Stimulated activated naive CD8-positive, alpha-beta T cell treated with anti-CD3 and anti-CD28 coated beads, Interleukin-15, Interleukin-2, amounts not matched to agents 100 ng/mL and 50 ng/mL, for 24 hours (primary cell): Measurements from ENCODE around the gene DGLUCY.
"Not testable (repeated sequence)": the region's sequence is repeated elsewhere in the genome, so short reads cannot be mapped to it uniquely, and the experiment has no call there.

Source experiments
- H3K27ac Mint-ChIP-seq: one replicate; pipeline ENCODE4 v1.8.0; 2021; ENCODE audit warnings: mild to moderate bottlenecking, mixed read lengths
- H3K27me3 Mint-ChIP-seq: one replicate; pipeline ENCODE4 v1.8.0; 2021; ENCODE audit warnings: mixed read lengths
- H3K36me3 Mint-ChIP-seq: one replicate; pipeline ENCODE4 v1.8.0; 2021; ENCODE audit warnings: low read depth, mixed read lengths
- H3K4me1 Mint-ChIP-seq: one replicate; pipeline ENCODE4 v1.8.0; 2021; ENCODE audit warnings: low read depth, mixed read lengths
- H3K4me3 Mint-ChIP-seq: one replicate; pipeline ENCODE4 v1.8.0; 2021; ENCODE audit warnings: mild to moderate bottlenecking, mixed read lengths
- H3K9me3 Mint-ChIP-seq: one replicate; pipeline ENCODE4 v1.8.0; 2021; ENCODE audit warnings: mixed read lengths

Gene DGLUCY

DNA sequence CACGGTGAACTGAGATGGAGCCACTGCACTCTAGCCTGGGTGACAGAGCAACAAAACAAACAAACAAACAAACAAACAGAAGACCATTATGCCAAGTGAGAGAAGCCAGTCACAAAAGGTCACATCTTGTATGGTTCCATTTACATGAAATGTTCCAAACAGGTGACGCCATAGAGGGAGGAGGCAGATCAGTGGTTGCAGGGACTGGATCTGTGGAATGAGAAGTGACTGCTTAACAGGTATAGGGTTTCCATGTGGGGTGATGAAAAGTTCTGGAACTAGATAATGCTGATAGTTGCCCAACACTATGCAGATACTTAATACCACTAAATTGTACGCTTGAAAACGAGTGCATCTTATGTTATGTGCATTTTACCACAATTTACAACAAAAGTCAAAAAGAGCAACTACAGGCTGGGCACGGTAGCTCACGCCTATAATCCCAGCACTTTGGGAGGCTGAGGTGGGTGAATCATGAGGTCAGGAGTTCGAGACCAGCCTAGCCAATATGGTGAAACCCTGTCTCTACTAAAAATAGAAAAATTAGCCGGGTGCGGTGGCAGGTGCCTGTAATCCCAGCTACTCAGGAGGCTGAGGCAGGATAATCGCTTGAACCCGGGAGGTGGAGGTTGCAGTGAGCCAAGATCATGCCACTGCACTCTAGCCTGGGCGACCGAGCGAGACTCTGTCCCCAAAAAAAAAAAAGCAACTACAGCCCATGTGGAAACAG, 20.0 kb upstream of the DGLUCY start:
- not testable (repeated sequence) for H3K4me1 Mint-ChIP-seq, H3K4me3 Mint-ChIP-seq, H3K36me3 Mint-ChIP-seq, H3K27ac Mint-ChIP-seq, H3K9me3 Mint-ChIP-seq, H3K27me3 Mint-ChIP-seq

DNA sequence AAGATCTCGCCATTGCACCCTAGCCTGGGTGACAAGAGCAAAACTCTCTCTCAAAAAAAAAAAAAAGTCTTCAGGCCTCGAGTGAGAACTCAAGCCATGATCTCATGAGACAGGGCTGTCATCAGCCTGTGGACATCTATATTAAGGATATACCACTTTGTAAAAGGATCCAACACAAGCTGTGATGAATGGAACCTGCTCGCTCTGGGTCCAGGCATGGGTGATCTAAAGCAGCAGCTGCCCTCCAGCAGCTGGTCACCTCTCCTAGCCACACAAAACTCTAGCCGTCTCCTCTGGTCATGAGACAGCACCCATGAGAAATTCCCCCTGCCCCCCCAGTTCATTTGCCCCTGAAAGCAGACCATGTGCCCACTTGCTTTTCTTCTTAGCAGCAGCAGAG, 19.1 kb upstream of the DGLUCY start:
- H3K9me3 Mint-ChIP-seq, result no peaks in the 10 kb centered on the region
- no peaks in the 10 kb centered on the region for H3K36me3 Mint-ChIP-seq
- H3K27ac Mint-ChIP-seq, result no peak overlapping the region
- H3K27me3 Mint-ChIP-seq, result no peaks in the 10 kb centered on the region
- no peak overlapping the region for H3K4me3 Mint-ChIP-seq
- H3K4me1 Mint-ChIP-seq, result no peaks in the 10 kb centered on the region

DNA sequence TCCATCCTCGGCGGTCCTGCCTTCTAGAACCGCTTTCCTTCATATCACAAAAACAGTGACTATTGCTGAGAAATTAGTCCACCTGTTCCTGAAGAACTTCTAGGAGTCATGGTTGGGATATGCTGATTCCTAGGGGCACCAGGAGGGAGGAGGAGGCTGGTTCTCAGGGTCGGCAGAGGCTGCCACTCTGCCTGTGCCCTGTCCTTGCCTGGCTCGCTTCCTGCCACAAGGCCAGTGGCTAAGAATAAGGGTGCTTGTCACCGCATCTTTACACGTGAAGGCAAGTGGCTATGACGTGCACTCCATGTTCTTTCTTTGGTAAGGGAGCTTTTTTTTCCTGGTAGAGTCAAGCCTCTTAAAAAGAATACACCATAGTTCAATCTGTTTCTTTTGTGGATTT, 18.7 kb upstream of the DGLUCY start:
- Mint-ChIP-seq H3K4me3 (no peak overlapping the region), H3K9me3 (no peaks in the 10 kb centered on the region), H3K4me1 (peaks cover 2% of the 10 kb centered on the region), H3K36me3 (no peaks in the 10 kb centered on the region), H3K27me3 (no peaks in the 10 kb centered on the region), H3K27ac (no peak overlapping the region)

DNA sequence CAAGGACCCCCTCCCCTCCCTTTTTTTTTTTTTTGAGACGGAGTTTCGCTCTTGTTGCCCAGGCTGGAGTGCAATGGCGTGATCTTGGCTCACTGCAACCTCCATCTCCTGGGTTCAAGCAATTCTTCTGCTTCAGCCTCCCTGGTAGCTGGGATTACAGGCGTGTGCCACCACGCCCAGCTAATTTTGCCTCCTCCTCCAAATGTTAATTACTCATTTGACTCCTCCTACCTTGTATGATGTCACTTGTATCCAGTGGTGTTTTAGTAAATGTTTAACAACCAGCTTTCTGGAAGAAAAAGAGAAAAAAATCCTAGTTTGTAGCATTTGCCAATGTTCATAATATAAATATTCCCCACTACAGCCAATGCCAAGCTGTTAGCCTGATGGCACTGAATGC, 16.2 kb upstream of the DGLUCY start:
- H3K4me1 Mint-ChIP-seq, H3K27me3 Mint-ChIP-seq, H3K9me3 Mint-ChIP-seq, H3K4me3 Mint-ChIP-seq, H3K27ac Mint-ChIP-seq, H3K36me3 Mint-ChIP-seq: not testable (repeated sequence)

DNA sequence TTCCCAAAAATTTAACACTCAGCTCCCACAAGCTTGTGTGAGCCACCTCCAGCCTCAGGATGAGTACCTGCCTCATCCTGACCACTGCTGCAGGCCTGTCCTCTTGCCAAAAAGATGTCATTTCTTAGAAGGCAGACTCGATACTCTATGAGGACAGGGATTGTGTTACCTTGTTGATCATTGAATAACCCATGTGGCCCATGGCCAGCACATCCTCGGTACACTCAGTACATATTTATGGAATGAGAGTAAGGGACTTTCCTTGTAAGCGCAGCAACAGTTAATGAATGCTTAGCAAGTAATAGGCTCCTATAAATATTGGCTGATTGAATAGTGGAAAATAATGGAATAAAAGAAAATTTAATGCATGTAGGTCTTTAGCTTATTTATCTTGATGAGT, 15.3 kb upstream of the DGLUCY start:
- no peak overlapping the region for H3K4me3 Mint-ChIP-seq
- H3K27ac Mint-ChIP-seq, result no peak overlapping the region

DNA sequence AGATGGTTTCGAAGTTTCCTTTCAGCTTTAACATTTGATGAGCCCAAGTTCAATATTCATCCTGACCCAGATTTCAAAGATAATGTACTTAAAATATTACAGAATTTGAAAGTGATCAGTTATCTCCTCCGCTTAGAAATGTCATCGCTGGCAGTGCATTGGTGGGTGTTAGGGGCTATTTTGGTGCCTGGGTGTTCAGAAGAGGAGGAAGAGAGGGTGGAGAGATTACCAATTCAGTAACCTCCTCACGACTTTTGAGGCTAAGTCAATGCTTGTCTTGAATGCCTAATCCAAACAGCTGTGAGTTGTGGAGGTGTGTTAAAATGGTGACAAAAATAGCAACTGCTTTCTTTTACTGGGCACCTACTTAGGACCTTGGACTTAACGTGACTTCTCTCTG, 13.8 kb upstream of the DGLUCY start:
- Mint-ChIP-seq H3K27ac (peak overlapping the region; percentile 27), H3K4me1 (peaks cover 3% of the 10 kb centered on the region), H3K36me3 (no peaks in the 10 kb centered on the region), H3K9me3 (no peaks in the 10 kb centered on the region), H3K27me3 (no peaks in the 10 kb centered on the region), H3K4me3 (no peak overlapping the region)

More for the DNA sequence above, 15.3 kb upstream of the DGLUCY start:
- Mint-ChIP-seq H3K4me1 (peaks cover 3% of the 10 kb centered on the region), H3K9me3 (no peaks in the 10 kb centered on the region), H3K36me3 (no peaks in the 10 kb centered on the region), H3K27me3 (no peaks in the 10 kb centered on the region)

DNA sequence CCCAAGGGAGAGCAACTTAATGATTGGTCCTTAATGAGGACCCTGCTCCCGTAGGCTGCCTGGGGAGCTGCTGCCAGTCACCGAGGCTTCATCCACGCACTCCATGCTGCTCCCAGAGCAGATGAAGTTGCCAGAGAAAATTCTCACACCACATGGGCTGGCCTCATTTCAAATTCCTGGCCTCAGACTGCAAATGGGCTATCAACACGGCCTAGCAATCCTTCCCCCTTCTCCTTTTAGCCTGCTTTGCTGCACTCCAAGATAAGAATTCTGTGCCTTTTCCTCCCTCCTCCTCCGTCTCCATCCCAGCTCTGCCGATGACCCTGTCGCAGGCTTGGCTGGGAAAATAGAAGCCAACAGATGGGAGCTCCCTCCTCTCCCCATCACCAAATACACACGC, 10.8 kb upstream of the DGLUCY start:
- Mint-ChIP-seq H3K4me3 (no peak overlapping the region), H3K36me3 (no peaks in the 10 kb centered on the region), H3K4me1 (peaks cover 11% of the 10 kb centered on the region), H3K27me3 (no peaks in the 10 kb centered on the region), H3K27ac (no peak overlapping the region), H3K9me3 (no peaks in the 10 kb centered on the region)

DNA sequence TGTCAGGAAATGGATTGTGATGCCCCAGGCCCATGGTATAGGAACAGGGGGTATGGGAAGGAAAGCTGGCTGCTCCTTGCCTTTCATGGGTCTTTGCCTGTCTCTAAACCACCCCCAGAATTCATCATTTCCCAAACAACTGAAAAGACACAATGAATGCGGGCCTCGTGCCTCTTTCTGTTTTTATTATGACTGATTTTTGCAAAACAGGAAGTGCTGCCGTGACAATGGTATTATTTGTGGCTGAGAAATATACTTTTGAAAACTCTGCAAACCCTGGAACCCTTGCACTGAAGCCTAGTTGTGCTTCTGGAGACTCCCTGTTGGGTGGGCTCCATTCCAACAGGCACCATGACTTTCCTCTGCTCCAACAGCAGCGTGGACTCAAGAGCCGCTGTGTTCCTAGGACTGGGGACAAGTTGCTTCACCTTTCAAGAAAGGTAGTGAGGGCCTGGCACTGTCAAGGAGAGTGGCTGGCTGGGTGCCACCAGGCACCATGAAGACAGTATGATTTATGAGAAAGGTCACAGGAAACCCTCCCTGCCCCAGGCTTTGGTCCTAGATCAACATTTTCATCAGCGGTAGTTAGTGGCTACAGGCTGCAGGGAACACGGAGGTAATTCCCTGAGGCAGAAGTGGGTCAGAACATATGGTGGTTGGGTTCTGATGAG, 4.8 kb upstream of the DGLUCY start:
- Mint-ChIP-seq H3K4me3 (peak overlapping the region; percentile 46), H3K36me3 (no peaks in the 10 kb centered on the region), H3K27ac (peak overlapping the region; percentile 90), H3K9me3 (no peaks in the 10 kb centered on the region), H3K4me1 (peaks cover 44% of the 10 kb centered on the region), H3K27me3 (no peaks in the 10 kb centered on the region)

DNA sequence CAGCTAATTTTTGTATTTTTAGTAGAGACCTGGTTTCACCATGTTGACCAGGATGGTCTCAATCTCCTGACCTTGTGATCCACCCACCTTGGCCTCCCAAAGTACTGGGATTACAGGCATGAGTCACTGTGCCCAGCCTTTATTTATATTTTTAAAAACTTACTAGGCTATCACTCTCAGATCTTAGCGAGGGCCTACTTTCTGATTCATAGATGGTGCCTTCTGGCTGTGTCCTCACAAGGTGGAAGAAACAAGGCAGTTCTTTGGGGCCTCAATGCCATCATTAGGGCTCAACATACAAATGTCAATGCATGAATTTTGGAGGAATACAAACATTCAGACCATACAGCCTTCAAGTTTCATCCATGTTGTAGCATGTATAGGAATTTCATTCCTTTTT, 2.4 kb upstream of the DGLUCY start:
- Mint-ChIP-seq H3K9me3 (no peaks in the 10 kb centered on the region), H3K4me1 (peaks cover 62% of the 10 kb centered on the region), H3K36me3 (peaks cover 8% of the 10 kb centered on the region), H3K4me3 (no peak overlapping the region), H3K27me3 (no peaks in the 10 kb centered on the region), H3K27ac (no peak overlapping the region)

DNA sequence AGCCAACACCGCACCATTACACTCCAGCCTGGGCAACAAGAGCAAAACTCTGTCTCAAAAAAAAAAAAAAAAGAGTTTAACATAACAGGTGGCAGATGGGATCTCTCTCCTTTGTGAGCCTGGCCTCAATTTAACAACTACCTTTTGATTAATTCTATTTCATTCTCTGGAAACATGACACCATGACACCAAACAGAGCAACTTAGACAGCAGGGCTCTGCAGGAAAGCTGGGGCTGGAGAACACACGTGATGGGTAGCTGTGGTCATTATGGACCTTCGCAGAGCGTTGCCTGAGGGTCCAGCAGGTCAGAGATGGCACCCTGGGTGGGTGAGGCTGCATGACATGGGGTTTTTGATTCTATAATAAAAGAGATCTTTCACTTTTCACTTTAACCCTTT, 1.7 kb upstream of the DGLUCY start:
- Mint-ChIP-seq H3K4me3 (peak overlapping the region; percentile 24), H3K4me1 (peaks cover 70% of the 10 kb centered on the region), H3K27ac (no peak overlapping the region), H3K36me3 (peaks cover 9% of the 10 kb centered on the region), H3K27me3 (no peaks in the 10 kb centered on the region), H3K9me3 (no peaks in the 10 kb centered on the region)

DNA sequence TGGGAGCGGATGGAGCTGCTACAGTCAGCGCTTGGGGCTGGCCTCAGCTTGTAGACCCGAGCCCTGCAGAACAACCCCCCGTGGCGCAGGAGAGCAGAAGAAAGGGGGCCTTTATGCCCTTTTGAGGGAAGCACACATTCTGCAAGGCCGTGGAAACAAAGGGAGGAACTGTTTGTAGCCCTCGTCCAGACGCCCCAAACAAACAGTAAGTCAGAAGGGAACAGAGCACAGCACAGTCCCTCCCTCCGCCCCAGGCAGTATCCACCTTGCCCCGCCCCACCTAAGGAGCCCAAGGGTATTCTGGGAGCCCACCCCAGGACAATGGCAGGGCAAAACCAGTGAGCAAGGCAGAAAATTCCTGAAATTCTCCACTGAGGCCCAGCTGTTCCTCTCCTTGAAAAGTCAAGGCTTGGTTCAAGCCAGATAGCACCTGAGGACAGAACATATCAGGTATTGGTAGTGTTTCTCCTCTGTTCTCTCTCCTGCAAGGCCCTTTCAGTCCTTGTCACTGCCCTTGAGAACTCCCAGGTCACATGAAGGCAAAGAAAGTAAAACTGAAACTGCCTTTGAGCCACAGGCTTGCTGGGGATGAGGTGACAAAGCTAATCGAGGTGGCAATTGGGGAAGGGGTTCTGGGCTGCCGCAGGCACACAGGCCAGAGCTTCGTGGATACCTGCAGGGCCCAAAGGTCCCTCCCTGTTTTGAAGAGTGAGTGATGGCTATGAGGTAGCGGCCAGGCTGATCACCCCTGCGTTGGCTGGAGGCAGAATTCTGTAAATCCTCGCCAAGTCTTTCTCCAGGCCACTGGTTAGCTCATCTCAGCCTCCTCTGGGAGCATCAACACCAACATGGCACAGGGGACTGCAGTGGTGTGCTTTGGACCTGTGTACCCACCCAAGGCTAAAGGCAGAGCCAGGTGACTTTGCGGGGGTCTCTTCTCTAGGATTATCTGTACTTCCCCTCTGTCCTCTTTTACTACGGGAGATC, 499 bp downstream of the DGLUCY start:
- H3K27ac Mint-ChIP-seq, result peak overlapping the region; percentile 95
- H3K36me3 Mint-ChIP-seq, result peaks cover 30% of the 10 kb centered on the region
- H3K9me3 Mint-ChIP-seq, result no peaks in the 10 kb centered on the region
- H3K4me3 Mint-ChIP-seq, result peak overlapping the region; percentile 97
- peaks cover 69% of the 10 kb centered on the region for H3K4me1 Mint-ChIP-seq
- H3K27me3 Mint-ChIP-seq, result no peaks in the 10 kb centered on the region

DNA sequence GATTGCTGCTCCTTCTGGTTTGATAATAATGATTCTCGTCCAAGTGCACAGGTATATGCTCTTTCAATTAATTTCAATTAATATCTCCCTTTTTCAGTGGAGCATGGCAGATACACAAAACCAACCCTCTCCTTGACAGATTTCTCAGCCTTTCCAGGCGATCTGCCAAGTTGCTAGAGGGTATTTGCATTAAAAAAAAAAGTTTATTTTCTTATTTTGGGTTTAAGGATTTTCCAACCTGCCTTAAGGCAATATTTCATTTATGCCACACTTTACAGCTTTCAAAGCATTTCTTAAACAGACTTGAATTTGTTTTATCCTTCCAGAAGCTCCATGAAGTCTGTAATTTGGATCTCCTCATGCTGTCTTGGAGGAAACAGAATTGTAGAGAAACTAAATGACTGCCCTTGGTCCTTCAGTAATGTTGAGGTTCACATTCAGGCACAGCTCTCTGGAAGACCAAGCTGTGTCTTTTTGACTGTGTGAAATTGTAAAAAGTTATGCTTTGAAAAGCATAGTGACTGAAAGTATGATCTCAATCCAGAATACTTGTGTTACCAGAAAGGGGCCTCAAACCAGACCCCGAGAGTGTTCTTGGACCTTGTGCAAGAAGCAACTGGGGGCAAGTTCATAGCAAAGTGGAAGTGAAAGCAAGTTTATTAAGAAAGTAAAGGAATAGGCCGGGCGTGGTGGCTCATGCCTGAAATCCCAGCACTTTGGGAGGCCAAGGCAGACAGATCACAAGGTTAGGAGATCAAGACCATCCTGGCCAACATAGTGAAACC, 2.3 kb downstream of the DGLUCY start:
- peaks cover 40% of the 10 kb centered on the region for H3K36me3 Mint-ChIP-seq
- H3K9me3 Mint-ChIP-seq, result no peaks in the 10 kb centered on the region
- H3K27me3 Mint-ChIP-seq, result no peaks in the 10 kb centered on the region
- H3K4me3 Mint-ChIP-seq, result peak overlapping the region; percentile 97
- H3K4me1 Mint-ChIP-seq, result peaks cover 78% of the 10 kb centered on the region
- H3K27ac Mint-ChIP-seq, result peak overlapping the region; percentile 95

DNA sequence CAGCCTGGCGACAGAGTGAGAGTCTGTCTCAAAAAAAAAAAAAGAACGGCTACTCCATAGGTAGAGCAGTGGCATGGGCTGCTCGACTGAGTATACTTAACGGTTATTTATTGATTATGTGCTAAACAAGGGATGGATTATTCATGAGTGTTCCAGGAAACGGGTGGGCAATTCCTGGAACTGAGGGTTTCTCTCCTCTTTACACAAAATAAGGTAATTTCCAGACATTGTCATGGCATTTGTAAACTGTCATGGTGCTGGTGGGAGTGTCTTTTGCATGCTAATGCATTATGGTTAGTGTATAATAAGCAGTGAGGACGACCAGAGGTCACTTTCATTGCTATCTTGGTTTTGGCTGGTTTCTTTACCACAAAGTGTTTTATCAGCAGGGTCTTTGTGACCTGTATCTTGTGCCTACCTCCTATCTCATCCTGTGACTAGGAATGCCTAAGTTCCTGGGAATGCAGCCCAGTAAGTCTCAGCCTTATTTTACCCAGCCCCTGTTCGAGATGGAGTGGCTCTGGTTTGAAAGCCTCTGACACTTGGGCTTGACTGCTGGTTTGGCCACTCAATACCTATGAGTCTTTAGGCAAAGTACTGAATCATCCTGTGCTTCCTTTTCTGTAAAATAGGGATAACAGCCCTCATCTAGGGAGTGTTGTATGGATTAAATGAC, 3.2 kb downstream of the DGLUCY start:
- no peaks in the 10 kb centered on the region for H3K9me3 Mint-ChIP-seq
- peak overlapping the region; percentile 95 for H3K27ac Mint-ChIP-seq
- peaks cover 44% of the 10 kb centered on the region for H3K36me3 Mint-ChIP-seq
- H3K27me3 Mint-ChIP-seq, result no peaks in the 10 kb centered on the region
- peaks cover 79% of the 10 kb centered on the region for H3K4me1 Mint-ChIP-seq
- peak overlapping the region; percentile 97 for H3K4me3 Mint-ChIP-seq

DNA sequence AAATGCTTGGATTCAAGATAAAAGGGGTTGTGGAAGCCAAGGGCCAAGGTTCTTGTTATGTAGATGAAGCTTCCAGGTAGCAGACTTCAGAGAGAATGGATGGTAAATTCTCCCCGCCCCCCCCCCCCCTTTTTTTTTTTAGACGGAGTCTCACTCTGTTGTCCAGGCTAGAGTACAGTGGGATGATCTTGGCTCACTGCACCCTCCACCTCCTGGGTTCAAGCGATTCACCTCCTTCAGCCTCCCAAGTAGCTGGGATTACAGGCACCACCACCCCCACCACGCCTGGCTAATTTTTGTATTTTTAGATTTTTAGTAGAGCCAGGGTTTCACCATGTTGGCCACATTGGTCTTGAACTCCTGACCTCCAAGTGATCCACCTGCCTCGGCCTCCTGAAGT, 4.1 kb downstream of the DGLUCY start:
- H3K9me3 Mint-ChIP-seq, result no peaks in the 10 kb centered on the region
- peak overlapping the region; percentile 97 for H3K4me3 Mint-ChIP-seq
- H3K36me3 Mint-ChIP-seq, result peaks cover 46% of the 10 kb centered on the region
- H3K27me3 Mint-ChIP-seq, result no peaks in the 10 kb centered on the region
- H3K4me1 Mint-ChIP-seq, result peaks cover 72% of the 10 kb centered on the region
- peak overlapping the region; percentile 19 for H3K27ac Mint-ChIP-seq
